ENCODE measurements around the gene IQSEC1.

DNA sequence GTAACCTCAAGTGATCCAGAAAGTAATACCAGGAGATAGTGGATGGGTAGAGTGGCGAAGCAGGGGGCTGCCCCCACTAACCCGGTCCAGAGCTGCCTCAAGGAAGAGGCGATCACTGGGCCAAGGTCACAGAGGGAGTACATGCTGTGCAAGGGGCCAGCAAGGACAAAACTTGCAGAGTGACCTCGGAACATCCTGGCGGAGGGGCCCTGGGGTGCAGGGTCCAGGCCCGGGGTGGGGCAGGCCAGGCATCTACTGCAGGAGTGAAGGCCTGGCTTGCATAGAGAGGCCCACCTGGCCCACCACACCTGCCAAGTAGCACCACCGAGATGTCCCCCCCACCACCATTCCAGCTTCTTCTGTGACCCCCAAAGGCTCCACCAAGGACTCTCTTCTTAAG is 17.6 kb downstream of the IQSEC1 start:
- TF ChIP-seq, protein P1, sequence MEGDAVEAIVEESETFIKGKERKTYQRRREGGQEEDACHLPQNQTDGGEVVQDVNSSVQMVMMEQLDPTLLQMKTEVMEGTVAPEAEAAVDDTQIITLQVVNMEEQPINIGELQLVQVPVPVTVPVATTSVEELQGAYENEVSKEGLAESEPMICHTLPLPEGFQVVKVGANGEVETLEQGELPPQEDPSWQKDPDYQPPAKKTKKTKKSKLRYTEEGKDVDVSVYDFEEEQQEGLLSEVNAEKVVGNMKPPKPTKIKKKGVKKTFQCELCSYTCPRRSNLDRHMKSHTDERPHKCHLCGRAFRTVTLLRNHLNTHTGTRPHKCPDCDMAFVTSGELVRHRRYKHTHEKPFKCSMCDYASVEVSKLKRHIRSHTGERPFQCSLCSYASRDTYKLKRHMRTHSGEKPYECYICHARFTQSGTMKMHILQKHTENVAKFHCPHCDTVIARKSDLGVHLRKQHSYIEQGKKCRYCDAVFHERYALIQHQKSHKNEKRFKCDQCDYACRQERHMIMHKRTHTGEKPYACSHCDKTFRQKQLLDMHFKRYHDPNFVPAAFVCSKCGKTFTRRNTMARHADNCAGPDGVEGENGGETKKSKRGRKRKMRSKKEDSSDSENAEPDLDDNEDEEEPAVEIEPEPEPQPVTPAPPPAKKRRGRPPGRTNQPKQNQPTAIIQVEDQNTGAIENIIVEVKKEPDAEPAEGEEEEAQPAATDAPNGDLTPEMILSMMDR (IDR thresholded peaks at IDR 0.05): no peak
- TF ChIP-seq POLR2A (IDR thresholded peaks at IDR 0.05): no peak

Data from lower leg skin (tissue), 3 donors.